Right atrium auricular region (tissue), 2 donors: ENCODE measurements around the gene GRB10. TPM values are rescaled to one million over a fixed set of nuclear protein-coding genes. Genes with fewer than 3 reads are reported as not detected.

Experiments used
- DNase-seq: peaks from one replicate; pipeline ENCODE4 v3.0.0-alpha.2; 2019; ENCODE audit warnings: low spot score
- H3K27ac ChIP-seq, 2 donors: fragments of 200-600 bp; sonication (generic); 1 replicate in 1 of 2; 2 replicates in 1 of 2; pipeline ENCODE4 v1.5.1; 2016 to 2019
- H3K27me3 ChIP-seq, 2 donors: fragments of 200-600 bp; sonication (generic); one replicate each; pipeline versions ENCODE4 v1.5.1 to v1.6.0; 2017 to 2019
- H3K36me3 ChIP-seq: fragments of 200-600 bp; sonication (generic); one replicate; pipeline ENCODE4 v1.5.1; 2016
- H3K4me1 ChIP-seq, 2 donors: fragments of 200-600 bp; sonication (generic); one replicate each; pipeline versions ENCODE4 v1.5.1 to v1.6.0; 2017 to 2019
- H3K4me3 ChIP-seq, 2 donors: fragments of 200-600 bp; sonication (generic); 1 replicate in 1 of 2; 2 replicates in 1 of 2; pipeline ENCODE4 v1.5.1; 2017 to 2019; ENCODE audit warnings: mild to moderate bottlenecking in 1 of 2, moderate library complexity in 1 of 2
- H3K9me3 ChIP-seq, 2 donors: fragments of 200-600 bp; sonication (generic); one replicate each; pipeline ENCODE4 v1.5.1; 2019
- total RNA-seq, 2 donors: library from RNA; depleted of rRNA; stranded (reverse); fragments of >200 nt; gene quantifications; one replicate each; pipeline ENCODE4 v1.1.0, GENCODE V29; 2016
- TF ChIP-seq, protein P1 (sequence below), 2 donors: fragments of 200-600 bp; sonication (generic); IDR thresholded peaks; one replicate each; pipeline ENCODE4 v1.5.1; 2019; ENCODE audit warnings: antibody characterized with exemption in 2 of 2

GRB10 gene
- total RNA-seq, 2 donors from 2014 or later, result 36.5 to 39.0 TPM

DNA sequence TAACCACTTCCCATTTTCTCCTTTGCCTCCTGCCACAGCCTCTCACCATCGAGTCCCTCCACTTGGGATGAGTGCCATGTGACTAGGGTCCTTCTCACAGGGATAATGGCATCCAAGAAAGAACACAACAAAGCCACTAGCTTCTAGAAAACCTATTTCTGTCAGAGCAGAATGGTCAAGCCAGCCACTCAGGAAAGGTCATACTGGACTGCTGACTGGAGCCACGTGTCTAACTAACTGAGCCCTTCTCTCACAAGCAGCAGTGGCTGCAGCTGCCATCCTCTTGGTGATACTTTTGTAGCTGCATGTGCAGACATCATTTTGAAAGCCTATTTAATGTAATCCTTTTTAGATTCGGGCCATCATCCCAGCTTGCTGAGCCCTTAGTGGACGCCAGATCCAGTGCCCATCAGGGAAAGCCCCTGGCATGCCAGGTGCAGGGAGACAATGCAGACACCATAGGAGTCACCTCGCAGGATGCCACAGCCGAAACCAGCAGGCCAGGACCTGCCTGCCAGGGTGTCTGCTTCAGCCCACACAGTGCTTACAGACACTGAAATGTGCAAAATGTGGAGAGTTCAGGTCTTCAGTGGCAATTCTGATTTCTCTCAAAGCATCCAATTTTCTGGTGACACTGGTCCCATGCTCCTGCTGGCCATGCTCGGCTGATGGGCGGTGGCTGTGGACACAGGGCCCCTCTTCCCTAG is 119.1 kb downstream of the GRB10 start:
- Histone ChIP-seq H3K36me3 (peaks cover 6% of the 10 kb centered on the region), H3K27ac (peak overlapping the region; percentile 17 to 85), H3K9me3 (no peaks in the 10 kb centered on the region), H3K4me1 (peaks cover 0 to 89% of the 10 kb centered on the region in 2 donors), H3K4me3 (no peak overlapping the region), H3K27me3 (no peaks in the 10 kb centered on the region)
- TF ChIP-seq, protein P1, sequence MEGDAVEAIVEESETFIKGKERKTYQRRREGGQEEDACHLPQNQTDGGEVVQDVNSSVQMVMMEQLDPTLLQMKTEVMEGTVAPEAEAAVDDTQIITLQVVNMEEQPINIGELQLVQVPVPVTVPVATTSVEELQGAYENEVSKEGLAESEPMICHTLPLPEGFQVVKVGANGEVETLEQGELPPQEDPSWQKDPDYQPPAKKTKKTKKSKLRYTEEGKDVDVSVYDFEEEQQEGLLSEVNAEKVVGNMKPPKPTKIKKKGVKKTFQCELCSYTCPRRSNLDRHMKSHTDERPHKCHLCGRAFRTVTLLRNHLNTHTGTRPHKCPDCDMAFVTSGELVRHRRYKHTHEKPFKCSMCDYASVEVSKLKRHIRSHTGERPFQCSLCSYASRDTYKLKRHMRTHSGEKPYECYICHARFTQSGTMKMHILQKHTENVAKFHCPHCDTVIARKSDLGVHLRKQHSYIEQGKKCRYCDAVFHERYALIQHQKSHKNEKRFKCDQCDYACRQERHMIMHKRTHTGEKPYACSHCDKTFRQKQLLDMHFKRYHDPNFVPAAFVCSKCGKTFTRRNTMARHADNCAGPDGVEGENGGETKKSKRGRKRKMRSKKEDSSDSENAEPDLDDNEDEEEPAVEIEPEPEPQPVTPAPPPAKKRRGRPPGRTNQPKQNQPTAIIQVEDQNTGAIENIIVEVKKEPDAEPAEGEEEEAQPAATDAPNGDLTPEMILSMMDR (IDR thresholded peaks at IDR 0.05), result no peak
- no peak for DNase-seq

- Histone ChIP-seq H3K9me3 (no peaks in the 10 kb centered on the region), H3K27ac (peak overlapping the region; percentile 17 to 85), H3K4me3 (no peak overlapping the region), H3K4me1 (peaks cover 0 to 89% of the 10 kb centered on the region in 2 donors), H3K36me3 (peaks cover 6% of the 10 kb centered on the region), H3K27me3 (no peaks in the 10 kb centered on the region)
- TF ChIP-seq, protein P1 (IDR thresholded peaks at IDR 0.05), result no peak
- DNase-seq, result no peak
Measured at GRCh38 chr7:50662996-50663395, 119.7 kb downstream of the GRB10 start.

DNA sequence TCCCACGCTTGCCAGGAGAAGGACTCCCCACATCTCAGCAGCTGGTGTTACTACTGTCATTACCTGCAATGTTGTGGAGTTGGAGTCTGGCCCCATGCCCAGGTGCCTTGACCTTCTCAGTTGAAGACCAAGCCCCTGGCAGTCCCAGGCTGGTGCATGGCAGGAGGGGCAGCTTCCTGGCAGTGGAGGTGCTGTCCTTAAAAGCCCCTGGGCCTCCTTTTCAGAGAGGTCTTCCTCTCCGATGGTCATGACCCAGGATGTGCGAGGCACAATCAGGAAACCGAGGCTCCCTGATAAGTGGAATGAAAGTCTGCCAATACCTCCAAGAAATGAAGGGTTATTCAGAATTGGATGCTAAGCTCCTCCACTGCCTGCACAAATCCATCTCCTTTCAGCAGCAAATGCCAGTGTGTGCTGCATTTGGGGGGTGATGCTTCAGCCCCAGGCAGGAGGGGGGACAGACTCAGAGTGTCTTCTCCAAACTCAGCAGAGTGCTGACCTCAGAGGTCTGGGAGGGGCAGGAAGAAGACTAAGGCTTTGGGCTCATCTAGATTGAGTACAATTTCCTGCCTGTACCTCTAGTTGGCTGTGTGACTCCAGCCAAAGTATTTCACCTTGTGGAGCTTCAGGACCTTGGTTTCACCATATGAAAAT is 120.5 kb downstream of the GRB10 start:
- TF ChIP-seq, protein P1 (IDR thresholded peaks at IDR 0.05), result no peak
- H3K36me3 ChIP-seq, result peaks cover 6% of the 10 kb centered on the region
- no peaks in the 10 kb centered on the region for H3K27me3 ChIP-seq
- no peaks in the 10 kb centered on the region for H3K9me3 ChIP-seq
- peak overlapping the region; percentile 27 to 85 for H3K27ac ChIP-seq
- peaks cover 0 to 89% of the 10 kb centered on the region in 2 donors for H3K4me1 ChIP-seq
- no peak overlapping the region for H3K4me3 ChIP-seq
- peak; percentile 58 for DNase-seq

DNA sequence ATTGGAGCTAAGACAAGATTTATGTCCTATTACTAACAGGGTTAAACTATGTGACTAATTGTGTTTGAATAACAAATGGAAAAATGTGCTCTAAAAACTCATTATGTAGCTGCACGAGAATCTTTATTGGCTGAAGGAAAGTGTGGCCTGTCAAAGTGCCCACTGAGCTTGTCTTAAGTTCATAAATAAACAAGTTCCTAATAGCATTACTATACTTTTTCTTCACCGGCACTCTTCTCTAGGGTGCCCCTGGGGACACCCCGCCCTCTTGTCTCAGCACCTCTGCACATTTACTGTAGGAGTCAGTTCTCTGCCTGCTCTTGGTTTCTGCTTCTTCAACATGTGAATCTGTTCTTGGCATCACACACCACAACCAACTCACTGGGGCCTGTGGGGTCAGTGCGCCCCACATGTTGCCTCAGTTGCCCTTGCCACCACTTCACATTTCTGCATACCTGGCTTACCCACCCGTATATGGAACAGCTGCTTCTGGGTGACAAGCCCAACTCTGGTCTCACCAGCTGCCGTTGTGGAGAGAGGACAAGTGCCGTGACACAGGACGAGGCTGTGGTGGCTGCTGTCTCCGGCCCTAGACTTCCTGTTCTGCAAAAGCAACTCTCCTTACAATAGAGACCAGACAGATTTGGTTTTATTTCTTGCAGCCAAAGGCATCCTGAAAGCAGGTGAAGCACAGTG is 121.2 kb downstream of the GRB10 start:
- Histone ChIP-seq H3K9me3 (no peaks in the 10 kb centered on the region), H3K36me3 (peaks cover 6% of the 10 kb centered on the region), H3K4me1 (peaks cover 0 to 90% of the 10 kb centered on the region in 2 donors), H3K27ac (peak overlapping the region; percentile 0 to 85), H3K27me3 (no peaks in the 10 kb centered on the region), H3K4me3 (no peak overlapping the region)
- DNase-seq, result no peak
- TF ChIP-seq, protein P1 (IDR thresholded peaks at IDR 0.05), result no peak

DNA sequence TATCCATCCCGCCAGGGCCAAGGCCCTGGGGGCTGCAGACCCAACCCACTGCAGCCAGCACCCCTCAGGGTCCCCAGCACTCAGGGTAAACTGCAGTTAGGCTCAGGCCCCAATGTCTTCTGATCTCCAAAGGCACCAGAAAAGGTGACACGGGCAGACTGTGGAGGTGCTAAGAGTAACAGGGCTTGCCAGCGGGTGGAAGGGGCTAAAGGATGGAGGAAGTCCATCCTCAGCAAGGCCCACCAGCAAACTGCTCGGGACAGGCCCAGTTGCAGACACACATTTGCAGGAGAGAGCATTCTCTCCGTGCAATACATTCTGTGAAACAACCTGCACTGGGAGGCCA is 121.9 kb downstream of the GRB10 start:
- H3K4me1 ChIP-seq, result peaks cover 0 to 90% of the 10 kb centered on the region in 2 donors
- H3K4me3 ChIP-seq, result no peak overlapping the region

More for the DNA sequence above, 121.9 kb downstream of the GRB10 start:
- Histone ChIP-seq H3K27ac (peak overlapping the region in 1 of 2 donors; percentile 17), H3K27me3 (no peaks in the 10 kb centered on the region), H3K9me3 (no peaks in the 10 kb centered on the region), H3K36me3 (peaks cover 6% of the 10 kb centered on the region)
- DNase-seq, result no peak
- TF ChIP-seq, protein P1 (IDR thresholded peaks at IDR 0.05), result no peak
